Lower leg skin (tissue), 3 donors: Measurements from ENCODE around the gene GCLC.
"Not testable (repeated sequence)": the region's sequence is repeated elsewhere in the genome, so short reads cannot be mapped to it uniquely, and the experiment has no call there.

Experiments
- POLR2A ChIP-seq, 2 donors: fragments of 450-650 bp; IDR thresholded peaks; one replicate each; pipeline ENCODE4 v1.6.1; 2016 to 2017; ENCODE audit warnings: antibody characterized with exemption in 2 of 2, mild to moderate bottlenecking in 1 of 2, moderate library complexity in 1 of 2
- TF ChIP-seq, protein P1 (sequence below), 3 donors: fragments of 450-650 bp; IDR thresholded peaks; one replicate each; pipeline ENCODE4 v1.5.1; 2016; ENCODE audit warnings: antibody characterized with exemption in 3 of 3, mild to moderate bottlenecking in 3 of 3, moderate library complexity in 2 of 3

DNA sequence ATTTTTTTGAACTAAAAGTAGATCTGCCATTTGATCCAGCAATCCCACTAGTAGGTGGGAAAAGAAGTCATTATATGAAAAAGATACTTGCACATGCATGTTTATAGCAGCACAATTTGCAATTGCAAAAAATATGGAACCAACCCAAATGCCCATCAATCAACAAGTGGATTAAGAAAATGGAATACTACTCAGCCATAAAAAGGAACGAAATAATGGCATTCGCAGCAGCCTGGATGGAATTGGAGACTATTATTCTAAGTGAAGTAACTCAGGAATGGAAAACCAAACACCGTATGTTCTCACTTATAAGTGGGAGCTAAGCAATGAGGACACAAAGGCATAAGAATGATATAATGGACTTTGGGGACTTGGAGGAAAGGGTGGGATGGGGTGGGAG, 27.5 kb upstream of the GCLC start:
- TF ChIP-seq, protein P1, sequence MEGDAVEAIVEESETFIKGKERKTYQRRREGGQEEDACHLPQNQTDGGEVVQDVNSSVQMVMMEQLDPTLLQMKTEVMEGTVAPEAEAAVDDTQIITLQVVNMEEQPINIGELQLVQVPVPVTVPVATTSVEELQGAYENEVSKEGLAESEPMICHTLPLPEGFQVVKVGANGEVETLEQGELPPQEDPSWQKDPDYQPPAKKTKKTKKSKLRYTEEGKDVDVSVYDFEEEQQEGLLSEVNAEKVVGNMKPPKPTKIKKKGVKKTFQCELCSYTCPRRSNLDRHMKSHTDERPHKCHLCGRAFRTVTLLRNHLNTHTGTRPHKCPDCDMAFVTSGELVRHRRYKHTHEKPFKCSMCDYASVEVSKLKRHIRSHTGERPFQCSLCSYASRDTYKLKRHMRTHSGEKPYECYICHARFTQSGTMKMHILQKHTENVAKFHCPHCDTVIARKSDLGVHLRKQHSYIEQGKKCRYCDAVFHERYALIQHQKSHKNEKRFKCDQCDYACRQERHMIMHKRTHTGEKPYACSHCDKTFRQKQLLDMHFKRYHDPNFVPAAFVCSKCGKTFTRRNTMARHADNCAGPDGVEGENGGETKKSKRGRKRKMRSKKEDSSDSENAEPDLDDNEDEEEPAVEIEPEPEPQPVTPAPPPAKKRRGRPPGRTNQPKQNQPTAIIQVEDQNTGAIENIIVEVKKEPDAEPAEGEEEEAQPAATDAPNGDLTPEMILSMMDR (IDR thresholded peaks at IDR 0.05), result not testable (repeated sequence)
- TF ChIP-seq POLR2A (IDR thresholded peaks at IDR 0.05), result not testable (repeated sequence)
